Neuronal stem cell (in vitro differentiated cells): ENCODE results near the gene TCF20.

Source experiments
- DNase-seq: peaks from one replicate; pipeline ENCODE4 v3.0.0-alpha.2; 2013; ENCODE audit warnings: low spot score
- H2AFZ ChIP-seq: one replicate; pipeline ENCODE4 v1.6.1; 2013; ENCODE audit warnings: mild to moderate bottlenecking, low read length, inconsistent platforms
- H2AK5ac ChIP-seq: 2 replicates; pipeline ENCODE4 v1.6.1; 2013; ENCODE audit warnings: low read depth, mild to moderate bottlenecking, inconsistent platforms, low read length, moderate library complexity, mixed read lengths
- H2BK120ac ChIP-seq: 2 replicates; pipeline ENCODE4 v1.6.1; 2013; ENCODE audit warnings: low read depth, mild to moderate bottlenecking, inconsistent platforms, low read length, moderate library complexity, mixed read lengths
- H2BK12ac ChIP-seq: one replicate; pipeline ENCODE4 v1.6.1; 2013; ENCODE audit warnings: low read length, inconsistent platforms
- H2BK15ac ChIP-seq: 2 replicates; pipeline ENCODE4 v1.6.1; 2013; ENCODE audit warnings: mild to moderate bottlenecking, low read length, inconsistent platforms, mixed read lengths
- H2BK5ac ChIP-seq: one replicate; pipeline ENCODE4 v1.6.1; 2013; ENCODE audit warnings: inconsistent platforms, mild to moderate bottlenecking, low read length, moderate library complexity
- H3K14ac ChIP-seq: one replicate; pipeline ENCODE4 v1.6.1; 2013; ENCODE audit warnings: low read length, inconsistent platforms
- H3K18ac ChIP-seq: 2 replicates; pipeline ENCODE4 v1.6.1; 2013; ENCODE audit warnings: low read length, inconsistent platforms
- H3K23ac ChIP-seq: 2 replicates; pipeline ENCODE4 v1.6.1; 2013; ENCODE audit warnings: low read depth, mild to moderate bottlenecking, mixed read lengths, low read length, inconsistent platforms; ENCODE audit not compliant: poor library complexity
- H3K27ac ChIP-seq: replicated peaks from 3 replicates; pipeline ENCODE4 v1.5.1; 2013; ENCODE audit warnings: low read length, inconsistent platforms
- H3K27me3 ChIP-seq, 3 experiments: 2 replicates each; pipeline ENCODE4 v1.6.1; 2013; ENCODE audit warnings: low read length in 3 of 3, mild to moderate bottlenecking in 2 of 3, inconsistent platforms in 1 of 3, low read depth in 1 of 3, mixed read lengths in 1 of 3, moderate library complexity in 1 of 3; ENCODE audit not compliant: control insufficient read depth in 3 of 3, insufficient read depth in 3 of 3
- H3K36me3 ChIP-seq, 2 donors: replicated peaks in 1 of 2; 2 replicates each; pipeline ENCODE4 v1.6.1; 2013; ENCODE audit warnings: low read length in 2 of 2; ENCODE audit not compliant: control insufficient read depth in 2 of 2, insufficient read depth in 2 of 2
- H3K4ac ChIP-seq: 2 replicates; pipeline ENCODE4 v1.6.1; 2013; ENCODE audit warnings: inconsistent platforms, mild to moderate bottlenecking, low read length, moderate library complexity
- H3K4me1 ChIP-seq, 2 donors: 1 replicate in 1 of 2; 2 replicates in 1 of 2; pipeline ENCODE4 v1.6.1; 2013; ENCODE audit warnings: low read length in 2 of 2, low read depth in 1 of 2; ENCODE audit not compliant: control insufficient read depth in 2 of 2, insufficient read depth in 1 of 2
- H3K4me2 ChIP-seq: one replicate; pipeline ENCODE4 v1.6.1; 2013; ENCODE audit warnings: mild to moderate bottlenecking, low read length, inconsistent platforms; ENCODE audit not compliant: insufficient read depth, poor library complexity, severe bottlenecking
- H3K4me3 ChIP-seq, 2 donors: 2 replicates each; pipeline ENCODE4 v1.5.1; 2013; ENCODE audit warnings: low read length in 2 of 2, mild to moderate bottlenecking in 2 of 2, inconsistent platforms in 1 of 2, moderate library complexity in 1 of 2
- H3K79me1 ChIP-seq: one replicate; pipeline ENCODE4 v1.6.1; 2013; ENCODE audit warnings: low read depth, mild to moderate bottlenecking, inconsistent platforms, low read length, moderate library complexity
- H3K9ac ChIP-seq: one replicate; pipeline ENCODE4 v1.6.1; 2013; ENCODE audit warnings: mild to moderate bottlenecking, low read depth, low read length, inconsistent platforms; ENCODE audit not compliant: poor library complexity
- H3K9me3 ChIP-seq, 2 donors: replicated peaks in 1 of 2; 2 replicates each; pipeline versions ENCODE3 to v1.6.1; 2013; ENCODE audit warnings: low read length in 2 of 2, mild to moderate bottlenecking in 2 of 2, inconsistent platforms in 1 of 2, low read depth in 1 of 2, mixed read lengths in 1 of 2, moderate library complexity in 1 of 2; ENCODE audit not compliant: control insufficient read depth in 2 of 2, insufficient read depth in 1 of 2
- H4K8ac ChIP-seq: one replicate; pipeline ENCODE4 v1.6.1; 2013; ENCODE audit warnings: low read depth, mild to moderate bottlenecking, inconsistent platforms, low read length, moderate library complexity
- H4K91ac ChIP-seq: one replicate; pipeline ENCODE4 v1.6.1; 2013; ENCODE audit warnings: low read length, low read depth, mild to moderate bottlenecking, inconsistent platforms; ENCODE audit not compliant: poor library complexity
- WGBS, 2 donors: extraction: QIAGEN DNeasy Blood & Tissue Kit; methylation state at CpG; one replicate each; pipeline ENCODE4 v1.1.7; 2013; ENCODE audit warnings: missing lambda C conversion rate in 2 of 2, mixed read lengths in 1 of 2; ENCODE audit not compliant: insufficient read length in 2 of 2, insufficient replicate concordance in 1 of 2; ENCODE audit errors: extremely low coverage in 2 of 2; 5-methylcytosine and 5-hydroxymethylcytosine counted together

Gene TCF20

GRCh38 chr22:42257386-42257785 is 13.1 kb downstream of the TCF20 start:
- Histone ChIP-seq H3K14ac (no peak overlapping the region), H3K9me3 (no peaks in the 10 kb centered on the region), H4K8ac (no peak overlapping the region), H2BK15ac (no peak overlapping the region), H2AK5ac (no peak overlapping the region), H2BK120ac (no peak overlapping the region), H4K91ac (no peak overlapping the region), H3K4ac (no peak overlapping the region), H3K36me3 (peaks cover 0 to 5% of the 10 kb centered on the region in 2 donors), H3K4me2 (no peak overlapping the region), H2BK5ac (no peak overlapping the region), H3K9ac (no peak overlapping the region), H2BK12ac (no peak overlapping the region), H2AFZ (no peak overlapping the region), H3K4me3 (no peak overlapping the region), H3K27me3 (no peaks in the 10 kb centered on the region), H3K4me1 (peaks cover 0 to 9% of the 10 kb centered on the region in 2 donors), H3K23ac (no peak overlapping the region), H3K18ac (no peak overlapping the region), H3K27ac (no peak overlapping the region), H3K79me1 (peaks cover 8% of the 10 kb centered on the region)
- no CpG with 5 or more reads among the region's 2 CpGs for WGBS, 2 donors
- no peak for DNase-seq

GRCh38 chr22:42256930-42257329 is 13.5 kb downstream of the TCF20 start:
- DNase-seq, result no peak
- Histone ChIP-seq H2BK5ac (no peak overlapping the region), H3K9ac (no peak overlapping the region)

GRCh38 chr22:42256220-42256619 is 14.2 kb downstream of the TCF20 start:
- no peak overlapping the region for H3K4me2 ChIP-seq
- H4K91ac ChIP-seq, result no peak overlapping the region
- H2BK120ac ChIP-seq, result no peak overlapping the region
- H3K4ac ChIP-seq, result no peak overlapping the region
- DNase-seq, result no peak
- no peak overlapping the region for H3K27ac ChIP-seq
- no peak overlapping the region for H2AK5ac ChIP-seq
- no peak overlapping the region for H3K14ac ChIP-seq
- H4K8ac ChIP-seq, result no peak overlapping the region
- peaks cover 0 to 9% of the 10 kb centered on the region in 2 donors for H3K4me1 ChIP-seq
- no peak overlapping the region for H2BK5ac ChIP-seq
- no peak overlapping the region for H3K9ac ChIP-seq
- WGBS, 2 donors, result no CpG with 5 or more reads among the region's 2 CpGs
- no peak overlapping the region for H3K23ac ChIP-seq
- no peaks in the 10 kb centered on the region for H3K9me3 ChIP-seq
- H2BK12ac ChIP-seq, result no peak overlapping the region
- H3K4me3 ChIP-seq, result no peak overlapping the region
- H3K79me1 ChIP-seq, result peaks cover 8% of the 10 kb centered on the region
- peaks cover 0 to 5% of the 10 kb centered on the region in 2 donors for H3K36me3 ChIP-seq
- H3K18ac ChIP-seq, result no peak overlapping the region
- H2AFZ ChIP-seq, result no peak overlapping the region
- H3K27me3 ChIP-seq, result no peaks in the 10 kb centered on the region
- no peak overlapping the region for H2BK15ac ChIP-seq

More at GRCh38 chr22:42256930-42257329, 13.5 kb downstream of the TCF20 start:
- Histone ChIP-seq H3K27me3 (no peaks in the 10 kb centered on the region), H3K36me3 (peaks cover 0 to 5% of the 10 kb centered on the region in 2 donors), H3K79me1 (peaks cover 8% of the 10 kb centered on the region), H3K18ac (no peak overlapping the region), H3K23ac (no peak overlapping the region), H3K4me3 (no peak overlapping the region), H2BK12ac (no peak overlapping the region), H2AK5ac (no peak overlapping the region), H2BK15ac (no peak overlapping the region), H3K4ac (no peak overlapping the region), H4K91ac (no peak overlapping the region), H4K8ac (no peak overlapping the region), H3K27ac (no peak overlapping the region), H3K9me3 (no peaks in the 10 kb centered on the region), H2AFZ (no peak overlapping the region), H3K4me1 (peaks cover 0 to 9% of the 10 kb centered on the region in 2 donors), H2BK120ac (no peak overlapping the region), H3K4me2 (no peak overlapping the region), H3K14ac (no peak overlapping the region)
- WGBS, 2 donors, result no CpG with 5 or more reads among the region's 5 CpGs

- no peak overlapping the region for H3K4me2 ChIP-seq
Observed at GRCh38 chr22:42249831-42250230, 20.6 kb downstream of the TCF20 start.

More at GRCh38 chr22:42249831-42250230, 20.6 kb downstream of the TCF20 start:
- H2AK5ac ChIP-seq, result no peak overlapping the region
- H2AFZ ChIP-seq, result no peak overlapping the region
- peaks cover 1% of the 10 kb centered on the region for H3K79me1 ChIP-seq
- H3K4ac ChIP-seq, result no peak overlapping the region
- H2BK12ac ChIP-seq, result no peak overlapping the region
- H2BK5ac ChIP-seq, result no peak overlapping the region
- no peak overlapping the region for H2BK120ac ChIP-seq
- no peak overlapping the region for H3K14ac ChIP-seq
- H3K27ac ChIP-seq, result no peak overlapping the region
- H4K91ac ChIP-seq, result no peak overlapping the region
- no peak overlapping the region for H2BK15ac ChIP-seq
- no peak overlapping the region for H3K9ac ChIP-seq
- no peak overlapping the region for H3K18ac ChIP-seq
- WGBS, 2 donors, result no CpG with 5 or more reads among the region's 4 CpGs
- peaks cover 1 to 16% of the 10 kb centered on the region in 2 donors for H3K36me3 ChIP-seq
- H3K23ac ChIP-seq, result no peak overlapping the region
- no peak overlapping the region for H4K8ac ChIP-seq
- DNase-seq, result no peak
- no peak overlapping the region for H3K4me3 ChIP-seq
- no peaks in the 10 kb centered on the region for H3K4me1 ChIP-seq
- peaks cover 2 to 3% of the 10 kb centered on the region in 2 donors for H3K9me3 ChIP-seq
- H3K27me3 ChIP-seq, result no peaks in the 10 kb centered on the region
